HG02870 (cell line): ENCODE results near the gene MINDY2.
"Not testable (repeated sequence)": the region's sequence is repeated elsewhere in the genome, so short reads cannot be mapped to it uniquely, and the experiment has no call there.

ENCODE experiments used
- ATAC-seq: cut with Tn5 transposase; IDR thresholded peaks from one replicate; pipeline ENCODE4 v1.9.1; 2021; ENCODE audit warnings: mild to moderate bottlenecking, moderate library complexity; ENCODE audit not compliant: unreplicated experiment

MINDY2 gene

DNA sequence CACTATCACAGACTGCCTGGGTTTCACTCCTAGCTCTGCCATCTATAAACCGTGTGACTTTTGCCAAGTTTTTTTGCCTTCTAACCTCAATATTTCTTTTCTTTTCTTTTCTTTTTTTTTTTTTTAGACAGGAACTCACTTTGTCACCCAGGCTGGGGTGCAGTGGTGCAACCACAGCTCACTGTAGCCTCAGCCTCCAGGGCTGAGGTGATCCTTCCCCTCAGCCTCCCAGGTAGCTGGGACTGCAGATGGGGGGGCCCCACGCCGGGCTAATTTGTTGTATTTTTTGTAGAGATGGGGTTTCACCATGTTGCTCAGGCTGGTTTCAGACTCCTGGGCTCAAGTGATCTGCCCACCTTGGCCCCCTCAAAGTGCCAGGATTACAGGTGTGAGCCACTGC lies 18.4 kb upstream of the MINDY2 start:
- ATAC-seq: no peak

DNA sequence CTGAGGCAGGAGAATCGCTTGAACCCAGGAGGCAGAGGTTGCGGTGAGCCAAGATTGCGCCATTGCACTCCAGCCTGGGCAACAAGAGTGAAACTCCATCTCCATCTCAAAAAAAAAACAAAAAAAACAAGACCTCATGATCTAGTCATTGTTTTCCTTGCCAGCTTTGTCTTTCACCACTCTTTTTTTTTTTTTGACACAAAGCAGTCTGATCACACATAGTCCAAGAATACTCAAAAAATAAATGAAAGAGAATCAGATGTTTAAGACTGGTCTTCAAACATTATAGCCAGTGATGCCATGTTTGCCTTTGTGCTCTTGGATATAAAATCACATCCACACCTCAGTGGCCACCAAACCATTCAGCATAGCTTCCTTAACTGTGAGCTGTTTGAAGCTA lies 15.8 kb upstream of the MINDY2 start:
- no peak for ATAC-seq

DNA sequence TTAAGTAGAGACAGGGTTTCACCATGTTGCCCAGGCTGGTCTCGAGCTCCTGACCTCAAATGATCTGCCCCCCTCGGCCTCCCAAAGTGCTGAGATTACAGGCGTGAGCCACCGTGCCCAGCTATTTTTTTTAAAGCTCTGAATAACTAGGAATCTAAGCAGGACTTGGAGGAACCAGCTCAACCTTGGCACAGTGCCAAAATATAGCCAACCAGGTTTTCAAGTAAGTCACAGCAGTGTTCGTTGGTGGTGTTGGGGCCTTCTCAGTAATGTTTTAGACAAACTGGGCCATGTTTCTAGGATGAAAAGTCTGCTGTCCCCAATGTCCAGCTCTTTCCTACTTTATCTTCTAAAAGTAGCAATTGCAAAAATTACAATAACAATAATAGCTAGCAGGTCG lies 15.1 kb upstream of the MINDY2 start:
- no peak for ATAC-seq

DNA sequence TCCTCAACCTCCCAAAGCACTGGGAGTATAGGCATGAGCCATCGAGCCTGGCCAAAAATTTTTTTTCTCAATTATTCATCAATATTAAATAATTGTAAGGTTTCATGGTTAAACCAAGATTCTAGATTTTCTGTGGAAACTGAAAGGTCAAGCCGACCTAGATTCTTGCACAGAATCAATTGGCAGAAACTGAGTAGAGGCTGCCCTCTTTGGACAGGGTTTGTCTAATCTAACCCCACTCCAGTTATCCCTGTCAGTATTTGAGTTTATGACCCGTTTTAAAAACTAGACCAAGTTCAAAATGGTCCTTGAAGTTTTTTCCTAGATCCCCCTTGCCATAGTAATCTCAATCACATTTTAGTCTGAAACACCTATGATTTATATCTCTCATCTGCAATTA lies 13.0 kb upstream of the MINDY2 start:
- no peak for ATAC-seq

DNA sequence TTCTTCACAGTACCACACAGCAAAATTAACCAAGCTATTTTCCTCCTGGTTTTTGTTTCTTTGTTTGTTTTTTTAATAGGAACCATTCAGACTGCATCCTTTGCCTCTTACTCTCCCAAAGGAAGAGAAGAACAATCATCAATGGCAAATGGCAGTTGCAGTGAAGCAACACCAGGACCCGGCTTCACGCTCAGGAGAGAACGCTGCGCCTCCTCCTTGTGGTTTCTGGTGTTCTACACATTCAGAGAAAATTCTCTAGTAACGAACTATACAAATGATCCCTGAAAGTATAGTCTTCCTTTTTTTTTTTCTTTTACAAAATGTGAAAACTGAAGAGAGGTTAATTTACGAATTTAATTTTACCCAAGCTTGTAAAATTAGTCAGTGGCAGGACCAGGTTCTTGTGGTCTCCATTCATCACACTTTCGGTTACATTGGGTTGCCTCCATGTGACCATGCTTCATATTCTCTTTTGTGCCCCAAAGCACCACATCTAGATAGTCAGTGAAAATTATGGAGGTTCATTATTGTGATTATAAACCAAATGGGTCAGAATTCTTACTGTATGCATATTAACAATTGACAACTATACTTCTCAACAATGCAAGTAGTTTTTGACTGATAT lies 10.6 kb upstream of the MINDY2 start:
- no peak for ATAC-seq

DNA sequence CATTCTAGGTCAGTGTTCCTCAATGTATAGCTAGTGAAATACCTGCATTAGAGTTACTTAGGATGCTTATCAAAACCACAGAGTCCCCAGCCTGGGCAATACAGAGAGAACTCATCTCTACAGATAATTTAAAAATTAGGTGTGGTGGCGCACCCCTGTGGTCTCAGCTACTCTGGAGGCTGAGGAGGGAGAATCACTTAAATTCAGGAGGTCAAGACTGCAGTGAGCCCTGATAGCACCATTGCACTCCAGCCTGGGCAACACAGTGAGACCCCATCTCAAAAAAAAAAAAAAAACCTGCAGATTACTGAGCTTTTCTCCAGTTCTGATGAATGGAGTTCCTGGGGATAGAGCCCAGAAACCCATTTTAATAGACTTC lies 10.1 kb upstream of the MINDY2 start:
- no peak for ATAC-seq

DNA sequence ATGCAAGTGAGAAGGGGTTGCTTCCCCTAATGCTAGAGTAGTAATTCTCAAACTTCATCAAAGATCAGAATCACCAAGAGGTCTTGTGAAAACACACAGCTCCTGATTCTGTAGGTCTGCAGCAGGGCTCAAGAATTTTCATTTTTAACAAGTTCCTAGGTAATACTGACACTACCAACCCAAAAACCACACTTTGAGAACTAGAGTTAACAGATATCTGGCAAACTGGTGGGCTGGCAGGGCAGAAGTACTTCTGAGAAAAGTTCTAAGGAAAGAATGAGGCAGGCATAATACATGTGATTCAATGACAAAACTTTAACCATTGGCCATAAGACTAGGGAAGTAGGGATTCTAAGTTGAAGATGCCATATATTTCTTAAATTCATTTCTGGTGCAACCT lies 8.8 kb upstream of the MINDY2 start:
- no peak for ATAC-seq

DNA sequence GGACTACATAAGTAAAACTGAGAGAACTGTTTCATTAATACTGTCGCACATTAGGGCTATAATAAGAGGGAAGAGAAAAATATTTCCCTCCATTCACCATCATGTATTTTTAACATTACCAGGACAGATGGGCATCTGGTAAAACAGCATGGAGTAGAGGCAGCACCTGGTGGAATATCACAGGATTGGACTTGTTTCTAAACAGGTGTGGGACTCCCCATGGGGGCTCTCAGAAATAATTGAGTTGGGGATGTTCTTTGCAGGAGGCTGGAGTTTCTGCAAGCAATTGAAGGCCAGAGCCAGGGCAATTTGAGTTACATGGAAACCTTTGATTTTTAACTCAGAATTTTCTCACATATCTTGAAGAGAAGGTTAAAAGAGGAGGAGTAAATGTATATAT lies 8.4 kb upstream of the MINDY2 start:
- no peak for ATAC-seq

DNA sequence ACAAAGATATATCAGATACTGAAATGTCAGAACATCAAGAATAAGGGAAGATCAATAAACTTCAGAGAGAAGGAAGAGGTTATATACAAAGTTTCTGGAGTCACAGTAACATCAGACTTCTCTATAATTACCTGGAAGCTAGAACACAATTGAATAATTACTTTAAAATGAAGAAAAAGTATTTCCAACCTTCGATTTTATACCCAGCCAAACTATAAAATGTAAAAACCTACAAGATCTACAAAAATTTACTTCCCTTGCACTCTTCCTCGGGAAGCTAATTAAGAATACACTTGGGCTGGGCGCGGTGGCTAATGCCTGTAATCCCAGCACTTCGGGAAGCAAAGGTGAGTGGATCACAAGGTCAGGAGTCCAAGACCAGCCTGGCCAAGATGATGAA lies 6.6 kb upstream of the MINDY2 start:
- no peak for ATAC-seq

DNA sequence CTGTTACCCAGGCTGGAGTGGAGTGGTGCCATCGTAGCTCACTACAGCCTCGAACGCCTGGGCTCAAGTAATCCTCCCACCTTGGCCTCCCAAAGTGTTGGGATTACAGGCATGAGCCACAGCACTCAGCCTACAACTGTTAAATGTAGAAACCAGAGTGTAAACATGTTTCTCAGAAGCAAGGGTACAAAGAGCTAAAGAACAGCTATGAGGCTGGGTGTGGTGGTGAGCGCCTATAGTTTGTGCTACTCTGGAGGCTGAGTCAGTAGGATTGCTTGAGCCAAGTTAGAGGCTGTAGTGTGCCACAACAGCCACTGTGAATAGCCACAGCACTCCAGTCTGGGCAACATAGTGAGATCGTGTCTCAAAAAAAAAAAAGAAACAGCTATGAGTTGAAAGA lies 4.8 kb upstream of the MINDY2 start:
- no peak for ATAC-seq

DNA sequence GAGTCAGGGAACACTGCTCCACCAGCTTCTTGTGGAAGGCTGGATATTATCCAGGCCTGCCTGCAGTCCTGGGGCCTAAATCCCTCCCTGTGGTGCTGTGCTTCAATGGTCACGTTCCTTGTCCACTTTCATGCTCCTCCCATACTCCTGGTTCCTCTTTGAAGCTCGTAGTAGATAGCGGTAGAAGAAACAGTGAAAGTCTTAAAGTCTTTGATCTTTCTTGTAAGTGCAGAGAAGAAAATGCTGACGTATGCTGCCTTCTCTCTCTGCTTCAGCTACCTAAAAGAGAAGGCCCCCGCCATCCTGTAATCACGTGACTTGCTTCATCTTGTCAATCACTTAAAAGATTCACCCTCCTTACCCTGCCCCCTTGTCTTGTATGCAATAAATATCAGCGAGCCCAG lies 2.5 kb upstream of the MINDY2 start:
- not testable (repeated sequence) for ATAC-seq

DNA sequence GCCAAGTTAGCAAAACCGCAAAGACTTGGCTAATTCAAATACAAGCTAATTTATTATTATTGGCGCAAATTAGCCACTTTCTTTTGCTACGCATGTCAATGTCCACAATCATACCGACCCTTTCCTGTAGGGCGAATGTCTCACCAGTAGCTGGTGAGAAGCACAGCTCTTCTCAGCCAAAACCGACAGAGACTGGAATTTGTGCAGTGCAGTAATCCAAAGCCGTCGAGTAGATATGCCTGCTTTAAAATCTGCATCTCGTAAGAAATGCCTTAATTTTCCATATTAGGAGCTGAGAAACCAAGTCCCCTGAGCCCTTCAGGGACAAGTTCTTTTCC lies 614 bp upstream of the MINDY2 start:
- no peak for ATAC-seq

DNA sequence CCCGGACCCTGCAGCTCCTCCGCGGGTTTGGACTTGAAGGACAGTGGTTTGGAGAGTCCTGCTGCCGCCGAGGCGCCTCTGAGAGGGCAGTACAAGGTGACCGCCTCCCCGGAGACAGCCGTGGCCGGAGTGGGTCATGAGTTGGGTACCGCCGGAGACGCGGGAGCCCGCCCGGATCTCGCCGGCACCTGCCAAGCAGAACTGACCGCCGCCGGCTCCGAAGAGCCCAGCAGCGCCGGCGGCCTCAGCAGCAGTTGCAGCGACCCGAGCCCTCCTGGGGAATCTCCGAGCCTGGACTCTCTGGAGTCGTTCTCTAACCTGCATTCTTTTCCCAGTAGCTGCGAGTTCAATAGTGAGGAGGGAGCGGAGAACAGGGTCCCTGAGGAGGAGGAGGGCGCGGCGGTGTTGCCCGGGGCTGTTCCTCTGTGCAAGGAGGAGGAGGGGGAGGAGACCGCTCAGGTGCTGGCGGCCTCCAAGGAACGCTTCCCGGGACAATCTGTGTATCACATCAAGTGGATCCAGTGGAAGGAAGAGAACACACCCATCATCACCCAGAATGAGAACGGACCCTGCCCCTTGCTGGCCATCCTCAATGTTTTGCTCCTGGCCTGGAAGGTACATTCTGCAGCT lies 634 bp downstream of the MINDY2 start:
- peak; percentile 6 for ATAC-seq

DNA sequence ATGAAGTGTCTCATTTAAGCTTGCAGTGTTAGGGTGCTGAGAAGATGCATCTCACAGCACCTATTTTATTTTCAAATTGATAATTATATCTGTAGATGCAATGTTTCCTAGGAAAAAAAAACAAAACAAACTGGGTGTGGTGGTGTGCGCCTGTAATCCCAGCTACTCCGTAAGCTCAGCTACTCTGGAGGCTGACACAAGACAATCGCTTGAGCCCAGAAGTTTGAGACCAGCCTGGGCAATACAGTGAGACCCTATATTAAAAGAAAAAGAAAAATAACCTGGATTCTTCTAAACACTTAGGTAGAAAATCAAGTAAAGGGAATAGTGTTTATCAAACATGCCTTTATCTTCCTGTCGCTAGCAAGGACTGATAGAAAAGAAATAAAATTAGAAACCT lies 1.9 kb downstream of the MINDY2 start:
- no peak for ATAC-seq

DNA sequence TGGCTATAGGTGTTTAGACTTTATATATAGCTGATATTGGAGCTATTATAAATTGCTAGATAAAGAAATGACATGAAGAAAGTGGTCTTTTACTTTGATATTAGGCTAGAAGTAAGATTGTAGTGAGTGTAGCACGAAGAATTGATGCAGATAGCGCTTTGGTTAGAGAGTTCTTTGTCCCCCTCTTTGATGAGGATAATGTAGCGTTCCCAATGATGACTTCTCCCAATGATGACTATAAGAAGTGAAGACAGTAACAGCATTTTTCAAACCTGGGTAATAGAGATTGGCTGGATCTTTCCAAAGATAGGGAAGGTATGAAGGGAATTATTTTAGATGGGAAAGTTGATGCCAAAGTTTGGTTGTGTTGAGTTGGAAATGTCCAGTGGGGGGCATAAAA lies 4.3 kb downstream of the MINDY2 start:
- no peak for ATAC-seq

DNA sequence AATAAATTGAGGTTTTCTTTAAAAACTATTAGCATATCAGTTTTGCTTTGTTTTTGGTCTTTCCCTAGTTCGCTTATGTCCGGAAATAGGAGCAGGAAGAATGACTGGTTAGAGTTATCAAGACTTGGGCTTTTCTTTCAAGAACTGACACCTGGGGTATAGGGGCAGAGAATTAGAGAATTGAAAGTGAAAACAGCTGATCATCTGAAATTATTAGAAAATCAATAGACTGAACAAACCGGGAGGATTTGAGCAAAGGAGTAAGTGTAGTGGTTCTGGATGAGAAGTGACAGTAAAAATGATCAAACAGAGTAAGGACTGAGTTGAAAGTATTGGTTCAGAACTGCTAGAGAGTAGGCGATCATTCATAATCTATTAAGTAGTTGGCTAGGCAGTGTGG lies 6.0 kb downstream of the MINDY2 start:
- ATAC-seq: no peak

DNA sequence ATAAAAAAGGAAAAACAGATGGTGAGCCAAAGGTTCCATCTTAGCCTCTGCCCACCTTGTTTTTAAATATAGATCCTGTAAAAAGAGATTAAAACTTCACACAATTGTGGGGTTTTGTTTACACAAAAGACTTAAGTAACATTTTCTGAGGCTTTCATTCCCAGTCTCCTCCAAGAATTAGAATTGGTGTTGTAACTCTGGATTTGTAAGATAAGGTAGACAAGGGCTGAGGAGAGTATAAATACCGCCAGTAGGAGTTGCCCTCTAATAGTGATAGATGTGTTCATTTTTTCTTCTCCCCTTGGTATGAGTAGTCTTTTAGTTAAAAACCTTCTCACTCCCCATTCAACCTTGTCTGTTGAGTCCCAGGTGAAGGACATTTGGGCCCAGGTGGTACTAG lies 8.5 kb downstream of the MINDY2 start:
- no peak for ATAC-seq

DNA sequence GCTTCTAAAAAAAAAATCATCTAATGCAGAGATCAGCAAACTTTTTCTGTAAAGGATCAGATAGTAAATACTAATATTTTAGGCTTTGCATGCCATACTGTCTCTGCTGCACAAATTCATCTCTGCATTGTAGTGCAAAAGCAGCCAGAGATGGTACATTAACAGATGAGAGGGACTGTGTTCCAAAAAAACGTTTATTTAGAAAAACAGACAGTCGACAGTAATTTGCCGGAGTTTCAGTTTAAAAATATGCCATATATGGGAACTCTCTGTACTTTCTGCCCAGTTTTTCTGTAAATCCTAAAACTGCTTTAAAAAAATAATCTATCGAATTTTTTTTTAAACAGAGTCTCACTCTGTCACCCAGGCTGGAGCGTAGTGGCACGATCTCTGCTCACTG lies 14.3 kb downstream of the MINDY2 start:
- ATAC-seq: no peak

DNA sequence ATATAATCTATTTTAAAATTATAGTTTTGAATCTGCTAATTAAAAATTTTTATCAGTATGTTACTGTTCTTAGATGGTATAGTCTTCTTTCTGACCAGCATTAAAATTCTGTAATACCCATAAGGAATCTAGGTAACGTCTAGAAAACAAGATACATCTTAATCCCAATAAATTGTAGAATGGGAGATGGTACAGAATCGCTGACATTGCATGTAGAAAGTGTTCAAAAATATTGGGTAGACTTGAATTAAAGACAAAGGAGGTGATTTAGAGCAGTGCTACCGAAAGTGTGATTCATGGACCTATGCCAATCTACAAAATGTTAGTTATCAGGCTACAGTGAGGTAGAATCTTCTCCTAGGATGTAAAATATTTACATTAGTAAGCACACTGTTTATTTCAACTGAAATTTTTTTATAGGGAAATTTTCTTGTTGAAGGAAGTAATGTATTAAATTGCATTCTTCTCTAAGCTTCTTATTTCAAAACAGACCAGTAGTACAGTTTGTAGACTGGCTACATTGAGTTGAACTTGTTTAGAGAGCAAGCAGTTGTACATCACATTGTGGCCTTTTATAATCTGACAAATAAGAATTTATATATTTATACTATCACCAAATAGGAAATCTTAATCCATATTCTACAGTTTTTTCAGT lies 17.1 kb downstream of the MINDY2 start:
- no peak for ATAC-seq

DNA sequence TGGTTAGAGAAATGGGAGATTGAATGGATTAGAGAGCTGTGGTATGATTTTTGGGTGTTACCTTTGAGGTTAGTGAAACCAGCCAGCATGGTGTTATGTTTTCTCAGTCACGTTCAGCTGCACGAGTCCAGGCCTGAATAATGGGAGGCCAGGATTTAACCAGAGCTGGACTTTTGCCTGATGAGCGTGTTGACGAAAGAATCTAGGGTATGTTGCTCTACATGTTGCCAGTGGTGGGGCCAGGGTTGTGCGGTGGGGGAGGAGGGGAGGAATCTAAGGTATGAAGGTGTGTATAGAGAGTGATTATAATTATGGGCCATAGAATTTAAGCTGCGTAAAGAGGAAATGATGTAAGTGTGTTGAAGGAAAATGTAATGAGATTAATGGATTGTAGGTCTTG lies 22.8 kb downstream of the MINDY2 start:
- ATAC-seq: no peak

DNA sequence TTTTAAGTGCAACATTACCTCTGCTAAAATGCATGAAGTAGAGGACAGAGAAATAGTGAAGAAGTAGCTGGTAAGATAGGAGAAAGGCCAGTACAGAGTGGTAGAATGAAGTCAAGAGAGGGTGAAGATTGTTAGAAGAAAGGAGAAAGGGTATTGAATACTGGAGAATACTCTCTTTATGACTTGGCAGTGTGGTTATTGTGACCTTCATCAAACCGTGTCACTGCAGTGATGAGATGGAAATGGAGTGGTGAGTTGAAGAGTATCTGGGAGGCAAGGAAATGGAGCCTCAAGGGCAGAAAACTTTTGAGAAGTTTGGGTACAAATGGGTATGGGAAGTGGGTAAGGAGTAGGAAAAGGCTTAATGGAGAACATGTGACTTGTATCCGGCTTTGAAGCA lies 24.7 kb downstream of the MINDY2 start:
- no peak for ATAC-seq

DNA sequence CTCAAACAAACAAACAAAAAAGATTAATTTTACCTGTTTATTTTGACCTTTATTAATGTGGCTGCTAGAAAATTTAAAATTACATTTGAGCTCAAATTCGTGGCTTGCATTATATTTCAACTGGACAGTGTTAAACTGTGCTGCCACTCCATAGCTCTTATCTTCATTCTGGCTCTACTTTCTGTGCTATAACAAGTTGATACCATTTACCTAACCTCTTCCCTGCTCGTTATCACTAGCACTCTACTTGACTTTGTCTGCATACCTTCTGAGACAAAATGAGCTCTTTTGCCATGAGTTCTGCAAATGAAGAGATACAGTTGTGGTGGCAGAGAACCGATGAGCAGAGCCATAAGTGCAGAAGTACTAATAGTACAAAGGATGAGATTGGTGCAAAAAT lies 26.4 kb downstream of the MINDY2 start:
- ATAC-seq: no peak

DNA sequence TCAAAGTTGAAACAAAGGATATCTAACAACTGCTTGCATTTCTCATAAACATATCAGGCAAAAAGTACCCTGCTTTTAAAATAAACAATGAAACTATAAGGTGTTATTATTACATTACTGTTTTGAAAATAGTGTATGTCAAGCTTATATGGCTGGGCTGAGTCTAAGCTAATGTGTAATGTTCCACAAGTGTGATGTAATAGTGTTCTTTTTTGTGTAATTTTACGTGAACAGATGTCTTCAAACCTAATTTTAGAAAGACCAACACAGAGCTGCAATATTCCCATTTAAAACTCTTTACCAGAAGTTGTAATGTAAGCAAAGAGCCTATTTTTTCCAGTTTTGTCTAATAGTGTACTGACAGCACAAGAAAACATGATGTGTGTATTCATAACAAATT lies 34.0 kb downstream of the MINDY2 start:
- ATAC-seq: no peak
